GM19035 (cell line): ENCODE measurements around the gene ZSWIM4.

Experiments used
- ATAC-seq: cut with Tn5 transposase; IDR thresholded peaks from one replicate; pipeline ENCODE4 v1.9.1; 2021; ENCODE audit not compliant: unreplicated experiment

The ZSWIM4 gene

GRCh38 chr19:13834244-13835069 lies 39.2 kb downstream of the ZSWIM4 start:
- ATAC-seq, result no peak

GRCh38 chr19:13835791-13836723 lies 40.8 kb downstream of the ZSWIM4 start:
- no peak for ATAC-seq

GRCh38 chr19:13838435-13839129 lies 43.3 kb downstream of the ZSWIM4 start:
- no peak for ATAC-seq

GRCh38 chr19:13839130-13839937 lies 44.1 kb downstream of the ZSWIM4 start:
- ATAC-seq, result peak; percentile 43

DNA sequence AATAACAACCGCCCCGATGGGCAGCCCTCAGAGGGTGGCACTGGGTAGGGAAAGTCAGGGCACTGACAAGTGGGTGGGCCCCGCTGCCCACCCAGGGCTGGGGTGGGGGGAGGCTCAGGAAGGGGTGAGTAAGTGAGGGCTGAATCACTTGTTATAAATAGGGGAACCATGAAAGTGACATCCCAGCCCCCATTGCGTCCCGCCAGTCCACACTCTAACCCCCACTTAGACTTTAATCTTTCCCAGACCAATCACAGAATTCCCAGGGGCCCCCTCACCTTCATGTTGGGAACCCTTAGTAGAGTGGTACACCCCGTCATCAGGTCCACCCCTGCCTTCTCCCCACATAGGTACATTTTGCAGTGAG lies 44.7 kb downstream of the ZSWIM4 start:
- no peak for ATAC-seq

DNA sequence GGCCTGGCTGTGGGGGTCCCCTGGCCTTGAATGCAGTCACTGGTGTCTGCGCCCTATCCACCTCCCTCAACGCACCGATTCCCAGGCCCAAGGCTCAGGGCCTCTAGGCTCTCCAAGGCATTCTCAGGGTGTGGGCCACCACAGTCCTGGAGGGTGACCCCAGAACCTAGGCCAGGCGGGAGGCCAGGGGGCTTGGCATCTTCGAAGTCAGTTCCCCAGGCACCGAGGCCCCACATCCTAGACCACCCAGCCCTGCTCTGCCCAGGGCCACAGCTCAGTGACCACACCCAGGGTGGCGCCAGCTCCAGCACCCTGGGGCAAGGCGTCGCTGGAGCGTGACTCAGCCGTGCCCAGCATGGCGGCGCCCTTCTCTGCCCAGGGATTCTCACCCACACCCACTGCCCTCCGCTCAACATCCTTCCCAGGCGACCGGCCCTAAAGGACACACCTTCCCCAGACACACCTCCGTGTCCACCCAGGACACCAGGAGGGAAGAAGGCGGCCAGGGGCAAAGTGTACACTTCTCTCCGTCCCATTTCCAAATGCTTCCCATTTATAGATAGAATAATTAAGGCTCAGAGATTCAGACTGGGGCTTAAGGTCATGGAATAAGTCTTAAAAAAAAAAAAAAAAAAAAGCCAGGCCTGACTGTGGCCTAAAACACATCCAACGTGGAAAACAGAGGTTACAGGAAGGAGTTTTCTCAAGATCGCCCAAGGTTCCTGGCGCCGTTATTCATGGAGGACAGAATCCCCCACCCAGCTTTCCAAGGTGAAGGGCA lies 45.3 kb downstream of the ZSWIM4 start:
- no peak for ATAC-seq

DNA sequence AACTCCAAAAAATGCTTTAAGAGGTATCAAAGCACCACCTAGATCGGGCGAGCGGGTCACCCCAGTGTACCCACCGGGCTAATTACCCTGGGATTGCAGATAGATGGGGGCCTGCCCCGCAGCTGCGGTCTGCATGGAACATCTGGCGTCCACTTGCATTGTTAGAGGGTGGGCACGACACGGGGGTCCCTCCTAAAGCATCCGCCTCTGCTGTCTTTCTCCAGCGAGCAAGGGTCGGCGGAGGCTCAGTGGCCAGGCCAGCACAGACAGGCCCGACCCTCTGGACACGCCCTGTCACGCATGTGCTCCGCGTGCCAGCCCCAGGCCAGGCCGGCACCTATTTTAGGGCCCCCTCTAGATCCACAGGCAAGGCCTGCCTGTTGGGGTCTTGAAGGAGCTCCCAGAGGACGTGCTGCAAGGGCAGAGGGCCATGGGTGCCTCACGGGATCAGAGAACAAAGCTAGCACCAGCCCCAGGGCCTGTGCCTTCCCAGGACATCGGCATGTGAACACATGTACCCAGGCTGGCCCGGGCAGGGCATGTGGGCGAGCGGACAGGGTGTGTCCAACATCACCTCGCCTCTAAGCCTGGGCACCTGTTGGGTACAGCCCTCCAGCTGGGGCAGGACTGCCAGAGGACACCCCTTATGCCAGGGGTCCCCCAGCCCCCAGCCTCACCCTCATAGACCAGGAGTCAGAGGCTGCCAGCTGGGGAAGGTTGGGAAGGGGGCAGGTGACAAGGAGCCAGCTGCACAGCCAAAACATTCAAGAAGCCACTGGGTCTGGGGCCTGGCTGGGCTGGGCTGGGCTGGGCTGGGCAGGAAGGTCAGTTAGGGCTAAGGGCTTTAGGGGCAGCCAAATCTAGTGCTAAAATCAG lies 46.1 kb downstream of the ZSWIM4 start:
- ATAC-seq, result no peak

- no peak for ATAC-seq
Measured at GRCh38 chr19:13841962-13842290, 46.7 kb downstream of the ZSWIM4 start.

- no peak for ATAC-seq
Measured at GRCh38 chr19:13842291-13843103, 47.3 kb downstream of the ZSWIM4 start.

- no peak for ATAC-seq
Measured at GRCh38 chr19:13843104-13843921, 48.1 kb downstream of the ZSWIM4 start.

GRCh38 chr19:13844130-13844631 lies 48.9 kb downstream of the ZSWIM4 start:
- ATAC-seq, result no peak

DNA sequence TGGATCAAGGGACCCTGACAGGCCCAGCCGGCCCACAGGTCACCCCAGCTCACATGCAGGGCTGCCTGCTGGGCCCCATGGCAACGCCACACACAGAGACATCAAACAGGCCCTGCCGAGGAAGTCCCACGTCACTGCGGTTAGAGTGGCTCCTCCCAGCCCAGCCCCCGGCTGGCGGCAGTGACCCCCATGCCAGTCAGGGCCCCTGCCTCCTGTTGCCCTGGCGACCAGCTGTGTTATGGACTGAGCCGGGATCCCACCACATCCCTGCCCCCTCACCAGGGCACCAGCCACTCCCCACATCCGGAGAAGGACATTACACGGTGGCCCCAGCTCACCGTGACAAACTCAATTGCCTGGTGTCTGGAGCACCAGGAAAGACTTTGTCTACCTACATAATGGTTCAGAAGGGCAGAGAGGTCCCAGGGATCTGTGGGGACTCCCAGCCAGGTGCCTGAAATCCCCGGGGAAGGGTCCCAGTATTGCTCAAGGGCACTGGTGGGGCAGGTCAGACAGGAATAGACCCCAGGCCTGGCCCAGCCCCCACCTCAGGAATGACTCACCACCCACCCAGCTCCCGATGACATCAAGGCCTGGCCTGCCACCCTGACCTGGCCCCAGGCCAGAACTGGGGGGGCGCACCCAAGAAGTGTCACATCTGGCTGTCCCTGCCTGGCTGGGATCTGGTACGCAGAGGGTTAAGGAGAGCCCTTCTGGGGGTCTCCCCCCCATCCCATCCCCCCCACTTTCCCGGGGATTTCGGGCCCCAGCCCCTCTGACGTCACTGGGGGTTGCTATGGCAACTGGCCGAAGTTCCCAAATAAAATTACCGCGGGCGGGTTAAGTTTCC lies 51.5 kb downstream of the ZSWIM4 start:
- ATAC-seq, result peak; percentile 52

- no peak for ATAC-seq
Measured at GRCh38 chr19:13847407-13848339, 52.4 kb downstream of the ZSWIM4 start.

- ATAC-seq, result no peak
Measured at GRCh38 chr19:13848340-13848677, 53.1 kb downstream of the ZSWIM4 start.
